ENCODE data around the gene PDZD2.

PDZD2 gene

GRCh38 chr5:31859096-31859495, 220.2 kb downstream of the PDZD2 start:
- no peak for ATAC-seq (ENCODE audit: low read depth)
- no peak for TF ChIP-seq CTCF (IDR thresholded peaks at IDR 0.05; ENCODE audit: poor library complexity, severe bottlenecking)
- peaks cover 7% of the 10 kb centered on the region for H3K9me3 ChIP-seq (ENCODE audit: severe bottlenecking)
- H3K4me3 ChIP-seq (ENCODE audit: severe bottlenecking), result no peak overlapping the region
- DNase-seq (ENCODE audit: low spot score), result no peak
- H3K27me3 ChIP-seq (ENCODE audit: insufficient read depth, poor library complexity, severe bottlenecking), result no peaks in the 10 kb centered on the region
- peaks cover 11% of the 10 kb centered on the region for H3K36me3 ChIP-seq (ENCODE audit: low read depth)
- no peak overlapping the region for H3K27ac ChIP-seq (ENCODE audit: poor library complexity, severe bottlenecking)
- peaks cover 21% of the 10 kb centered on the region for H3K4me1 ChIP-seq (ENCODE audit: insufficient read depth, poor library complexity, severe bottlenecking)

- Histone ChIP-seq H3K27me3 (ENCODE audit: insufficient read depth, poor library complexity, severe bottlenecking) (no peaks in the 10 kb centered on the region), H3K4me1 (ENCODE audit: insufficient read depth, poor library complexity, severe bottlenecking) (peaks cover 16% of the 10 kb centered on the region), H3K36me3 (ENCODE audit: low read depth) (peaks cover 11% of the 10 kb centered on the region), H3K27ac (ENCODE audit: poor library complexity, severe bottlenecking) (no peak overlapping the region), H3K4me3 (ENCODE audit: severe bottlenecking) (no peak overlapping the region), H3K9me3 (ENCODE audit: severe bottlenecking) (peaks cover 7% of the 10 kb centered on the region)
- ATAC-seq (ENCODE audit: low read depth), result no peak
- DNase-seq (ENCODE audit: low spot score), result no peak
- TF ChIP-seq CTCF (IDR thresholded peaks at IDR 0.05; ENCODE audit: poor library complexity, severe bottlenecking), result no peak
Measured at GRCh38 chr5:31860278-31860677, 221.3 kb downstream of the PDZD2 start.

- Histone ChIP-seq H3K27ac (ENCODE audit: poor library complexity, severe bottlenecking) (no peak overlapping the region), H3K27me3 (ENCODE audit: insufficient read depth, poor library complexity, severe bottlenecking) (no peaks in the 10 kb centered on the region)
Measured at GRCh38 chr5:31860726-31861433, 221.9 kb downstream of the PDZD2 start.

GRCh38 chr5:31861601-31862000, 222.7 kb downstream of the PDZD2 start:
- Histone ChIP-seq H3K36me3 (ENCODE audit: low read depth) (peaks cover 11% of the 10 kb centered on the region), H3K4me3 (ENCODE audit: severe bottlenecking) (no peak overlapping the region), H3K27ac (ENCODE audit: poor library complexity, severe bottlenecking) (no peak overlapping the region), H3K9me3 (ENCODE audit: severe bottlenecking) (peaks cover 7% of the 10 kb centered on the region), H3K4me1 (ENCODE audit: insufficient read depth, poor library complexity, severe bottlenecking) (peaks cover 11% of the 10 kb centered on the region), H3K27me3 (ENCODE audit: insufficient read depth, poor library complexity, severe bottlenecking) (no peaks in the 10 kb centered on the region)
- no peak for ATAC-seq (ENCODE audit: low read depth)
- TF ChIP-seq CTCF (IDR thresholded peaks at IDR 0.05; ENCODE audit: poor library complexity, severe bottlenecking), result no peak
- no peak for DNase-seq (ENCODE audit: low spot score)

More at GRCh38 chr5:31860726-31861433, 221.9 kb downstream of the PDZD2 start:
- H3K36me3 ChIP-seq (ENCODE audit: low read depth), result peaks cover 11% of the 10 kb centered on the region
- TF ChIP-seq CTCF (IDR thresholded peaks at IDR 0.05; ENCODE audit: poor library complexity, severe bottlenecking), result no peak
- DNase-seq (ENCODE audit: low spot score), result no peak
- no peak overlapping the region for H3K4me3 ChIP-seq (ENCODE audit: severe bottlenecking)
- H3K9me3 ChIP-seq (ENCODE audit: severe bottlenecking), result peaks cover 7% of the 10 kb centered on the region
- ATAC-seq (ENCODE audit: low read depth), result peak; percentile 87
- peaks cover 13% of the 10 kb centered on the region for H3K4me1 ChIP-seq (ENCODE audit: insufficient read depth, poor library complexity, severe bottlenecking)

GRCh38 chr5:31863991-31864411, 225.1 kb downstream of the PDZD2 start:
- H3K27me3 ChIP-seq (ENCODE audit: insufficient read depth, poor library complexity, severe bottlenecking), result no peaks in the 10 kb centered on the region
- H3K4me3 ChIP-seq (ENCODE audit: severe bottlenecking), result no peak overlapping the region
- DNase-seq (ENCODE audit: low spot score), result no peak

More at GRCh38 chr5:31863991-31864411, 225.1 kb downstream of the PDZD2 start:
- TF ChIP-seq CTCF (IDR thresholded peaks at IDR 0.05; ENCODE audit: poor library complexity, severe bottlenecking), result no peak
- no peak for ATAC-seq (ENCODE audit: low read depth)
- H3K9me3 ChIP-seq (ENCODE audit: severe bottlenecking), result peaks cover 5% of the 10 kb centered on the region
- H3K27ac ChIP-seq (ENCODE audit: poor library complexity, severe bottlenecking), result no peak overlapping the region
- peaks cover 11% of the 10 kb centered on the region for H3K4me1 ChIP-seq (ENCODE audit: insufficient read depth, poor library complexity, severe bottlenecking)
- peaks cover 8% of the 10 kb centered on the region for H3K36me3 ChIP-seq (ENCODE audit: low read depth)

All from RWPE2 (cell line).